ENCODE results near the gene PIP4K2A.
"Not testable (repeated sequence)": the region's sequence is repeated elsewhere in the genome, so short reads cannot be mapped to it uniquely, and the experiment has no call there.

Gene PIP4K2A

DNA sequence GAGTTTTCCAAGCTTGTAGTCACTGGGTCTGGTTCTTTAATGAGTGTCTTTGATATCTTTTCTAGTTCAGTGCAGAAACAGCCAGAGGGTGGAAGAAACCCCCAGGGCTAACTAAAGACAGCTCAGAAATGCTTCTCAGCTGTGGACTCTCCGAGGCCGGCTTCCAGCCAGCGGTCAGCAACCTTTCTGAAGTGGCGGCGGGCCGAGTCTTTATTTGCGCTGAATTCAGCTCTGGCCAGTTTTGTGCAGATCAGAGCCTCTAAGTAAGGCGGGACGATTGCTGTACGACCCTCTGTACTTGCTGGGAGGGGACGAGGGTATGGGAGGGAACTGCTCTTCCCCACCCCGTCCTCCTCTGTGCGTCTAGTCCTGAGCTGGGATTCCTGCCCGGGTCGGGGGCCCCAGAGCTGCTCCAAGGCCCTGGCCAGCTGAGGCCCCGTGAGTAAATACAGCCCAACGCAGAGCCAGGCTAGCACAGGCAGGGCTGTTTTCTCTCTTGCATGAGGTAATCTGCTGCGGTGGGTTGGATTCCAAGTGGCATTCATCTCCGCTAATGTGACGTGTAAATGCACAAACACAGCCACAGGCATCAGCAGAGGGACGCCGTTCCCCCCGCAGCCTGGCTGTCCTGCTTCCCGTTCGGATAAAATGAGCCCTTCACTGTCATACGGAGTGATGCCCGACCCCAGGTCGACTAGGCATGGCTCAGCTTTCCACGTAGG, 159.8 kb downstream of the PIP4K2A start:
- no peak for DNase-seq (ENCODE audit: low read depth)

DNA sequence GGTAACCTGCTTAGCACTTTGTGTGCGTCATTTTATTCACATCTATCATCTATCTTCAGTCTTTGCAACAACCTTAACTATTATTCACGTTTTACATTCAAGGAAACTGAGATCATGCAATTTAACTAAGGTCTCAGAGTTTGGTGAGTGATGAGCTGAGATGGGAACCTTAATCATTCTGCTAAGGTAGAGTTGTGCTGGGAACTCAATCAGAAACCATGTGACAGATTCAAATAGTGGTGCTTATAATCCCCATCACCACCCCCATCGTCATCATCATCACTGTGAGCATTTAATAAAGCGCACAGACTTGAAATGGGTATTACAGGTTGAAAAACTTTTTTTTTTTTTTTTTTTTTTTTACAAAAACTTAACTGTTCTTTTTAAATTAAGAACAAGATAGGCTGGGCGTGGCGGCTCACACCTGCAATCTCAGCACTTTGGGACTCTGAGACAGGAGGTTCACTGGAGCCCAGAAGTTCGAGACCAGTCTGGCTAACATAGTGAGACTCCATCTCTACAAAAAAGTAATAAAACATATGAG, 160.9 kb downstream of the PIP4K2A start:
- no peak for DNase-seq (ENCODE audit: low read depth)

DNA sequence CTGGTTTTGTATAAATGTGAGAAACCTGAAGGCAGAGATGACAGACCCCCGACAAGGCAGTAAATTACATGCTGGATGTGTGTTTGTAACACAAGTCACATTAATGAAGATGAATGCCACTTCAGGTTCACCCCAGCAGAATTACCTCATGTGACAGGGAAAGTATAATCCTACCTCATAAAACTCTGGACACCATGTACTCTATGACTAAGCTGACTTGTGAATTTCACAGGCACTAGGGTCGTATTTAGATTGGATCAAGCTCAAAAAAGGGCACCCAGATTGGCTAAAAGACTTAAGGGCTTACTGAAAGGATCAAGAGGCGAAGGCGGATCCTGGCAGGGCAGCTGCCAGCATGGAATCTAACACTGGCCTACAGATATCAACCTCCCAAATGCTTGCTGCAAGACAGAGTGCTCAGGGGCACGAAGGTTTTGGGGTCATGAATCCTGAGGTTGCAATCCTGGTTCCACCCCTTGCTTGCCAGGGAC, 161.4 kb downstream of the PIP4K2A start:
- no peak for DNase-seq (ENCODE audit: low read depth)

DNA sequence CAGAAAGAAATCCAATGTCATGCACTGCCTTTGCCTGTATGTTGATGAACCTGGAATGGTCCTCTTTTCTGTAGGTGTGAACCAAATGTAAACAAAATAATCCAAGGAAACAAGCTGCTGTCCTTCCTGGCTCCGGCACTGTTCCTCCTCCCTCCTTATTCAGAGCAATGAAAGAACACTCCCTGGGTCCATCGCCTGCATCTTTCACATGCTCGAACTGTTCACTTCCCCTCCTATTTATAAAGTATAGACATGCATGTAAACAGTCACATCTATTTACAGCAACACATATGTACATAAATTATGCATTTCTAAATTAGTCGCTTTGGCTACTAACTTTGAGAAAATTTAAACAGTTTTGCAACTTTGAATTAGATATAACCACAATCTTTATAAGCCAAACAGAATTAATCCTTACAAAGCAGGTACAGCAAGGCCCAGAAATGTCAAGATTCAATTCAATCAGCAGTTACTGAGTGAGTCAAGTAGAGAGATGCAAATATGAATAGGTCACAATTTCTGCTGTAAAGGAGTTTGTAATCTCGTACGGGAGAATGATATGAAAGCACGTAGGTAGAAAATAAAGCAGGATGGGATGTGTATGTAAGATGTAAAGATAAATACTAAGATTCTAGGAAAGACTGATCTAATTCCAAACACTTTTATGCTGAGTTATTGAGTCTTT, 162.6 kb downstream of the PIP4K2A start:
- DNase-seq (ENCODE audit: low read depth): no peak

DNA sequence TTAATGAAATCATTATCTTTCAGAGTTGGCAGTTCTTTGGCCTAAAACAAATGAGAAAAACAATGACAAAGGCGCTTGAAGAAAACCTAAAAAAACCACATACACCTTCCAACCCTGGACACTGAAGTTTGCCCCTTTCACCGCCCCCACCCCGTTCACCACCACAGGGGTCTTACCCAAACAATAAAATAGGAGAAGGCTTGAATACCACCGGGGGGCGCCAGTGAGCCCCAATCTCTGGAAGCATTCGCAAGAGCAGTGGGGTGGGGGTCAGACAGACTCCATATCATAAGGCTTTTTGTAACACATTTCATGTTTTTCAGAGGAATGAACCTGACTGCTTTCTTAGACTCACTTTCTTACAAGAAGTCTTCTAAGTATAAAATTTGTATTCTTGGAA, 163.6 kb downstream of the PIP4K2A start:
- DNase-seq (ENCODE audit: low read depth): peak; percentile 76

DNA sequence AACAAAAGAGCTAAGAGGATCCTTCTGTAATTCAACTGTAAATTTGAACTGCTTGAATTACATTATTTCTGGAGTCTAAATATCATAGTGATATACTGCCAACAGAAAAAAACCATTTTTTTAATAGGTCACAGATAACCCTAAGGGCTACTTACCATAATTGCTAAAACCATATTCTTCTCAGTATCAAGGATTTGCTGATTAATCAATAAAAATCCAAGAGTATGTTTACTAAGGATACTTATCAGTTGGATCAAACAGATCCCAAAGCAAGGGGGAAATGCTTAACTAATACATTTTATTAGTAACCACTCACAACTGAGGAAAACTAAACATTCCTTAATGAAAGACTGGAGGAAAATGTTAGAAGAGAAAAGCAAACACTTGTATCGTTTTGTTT, 166.0 kb downstream of the PIP4K2A start:
- no peak for DNase-seq (ENCODE audit: low read depth)

DNA sequence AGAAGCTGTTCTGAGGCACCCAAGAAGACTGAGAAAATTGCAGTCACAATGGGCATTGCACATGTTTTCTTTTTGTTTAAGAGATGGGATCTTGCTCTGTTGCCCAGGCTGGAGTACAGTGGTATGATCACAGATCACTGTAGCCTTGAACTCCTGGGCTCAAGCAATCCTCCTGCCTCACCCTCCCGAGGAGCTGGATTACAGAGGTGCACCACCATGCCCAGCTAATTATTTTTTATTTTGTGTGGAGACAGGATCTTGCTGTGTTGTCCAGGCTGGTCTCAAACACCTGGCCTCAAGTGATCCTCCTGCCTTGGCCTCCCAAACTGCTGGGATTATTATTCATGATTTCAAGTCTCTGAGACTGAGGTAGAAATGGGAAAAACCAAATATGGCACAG, 168.7 kb downstream of the PIP4K2A start:
- DNase-seq (ENCODE audit: low read depth): no peak

DNA sequence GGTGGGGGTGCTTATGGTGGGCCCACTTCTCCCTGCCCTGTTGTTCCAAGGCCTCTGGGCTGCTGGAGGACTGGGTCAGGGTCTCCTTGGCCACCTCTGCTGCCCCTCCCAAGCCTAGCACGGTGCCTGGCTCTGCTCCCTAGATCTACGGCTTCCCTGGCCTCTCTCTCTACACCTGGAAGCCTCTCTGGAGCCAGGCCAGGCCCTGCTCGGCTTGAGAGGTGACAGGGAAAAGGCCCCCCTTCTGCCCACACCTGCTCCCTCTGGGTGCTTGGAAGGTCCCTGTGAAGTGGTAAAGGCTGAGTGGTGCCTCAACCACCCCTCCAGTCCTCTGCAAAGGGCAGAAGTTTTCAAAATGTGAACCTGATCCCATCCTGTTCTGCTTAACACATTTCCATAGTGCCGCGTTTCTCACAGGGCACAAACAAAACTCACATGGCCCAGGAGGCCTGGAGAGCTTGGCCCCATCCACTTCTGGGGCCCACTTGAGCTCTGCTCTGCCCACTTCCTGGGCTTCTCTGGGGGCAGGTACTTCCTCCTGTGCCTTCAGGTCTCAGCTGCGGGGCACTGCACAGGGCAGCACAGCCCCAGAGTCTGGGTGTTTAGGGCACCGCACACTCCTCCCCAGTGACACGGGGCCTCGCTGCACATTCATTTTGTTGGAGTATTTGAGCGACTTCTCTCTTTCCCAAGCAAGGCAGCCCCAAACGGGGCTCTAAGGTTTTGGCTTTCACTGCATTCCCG, 169.9 kb downstream of the PIP4K2A start:
- no peak for DNase-seq (ENCODE audit: low read depth)

DNA sequence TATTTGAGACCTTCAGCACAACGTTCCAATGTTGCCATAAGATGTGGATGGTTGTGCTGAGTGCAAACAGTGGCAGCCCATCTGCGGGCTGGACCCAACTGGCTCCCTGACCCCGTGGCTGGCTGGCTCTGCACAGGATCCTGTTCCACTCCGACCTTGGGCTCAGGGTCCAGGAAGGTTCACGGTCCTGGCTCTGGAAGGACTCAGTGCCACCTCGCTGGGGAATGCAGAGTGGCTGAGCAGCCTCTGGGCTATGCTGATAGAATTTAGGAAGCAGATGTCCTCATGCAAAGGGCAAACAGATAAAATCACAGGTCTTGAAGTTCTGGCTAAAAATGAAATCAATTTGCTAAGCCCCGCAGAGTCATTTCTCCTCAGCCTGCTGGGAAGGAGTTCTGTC, 171.6 kb downstream of the PIP4K2A start:
- no peak for DNase-seq (ENCODE audit: low read depth)

DNA sequence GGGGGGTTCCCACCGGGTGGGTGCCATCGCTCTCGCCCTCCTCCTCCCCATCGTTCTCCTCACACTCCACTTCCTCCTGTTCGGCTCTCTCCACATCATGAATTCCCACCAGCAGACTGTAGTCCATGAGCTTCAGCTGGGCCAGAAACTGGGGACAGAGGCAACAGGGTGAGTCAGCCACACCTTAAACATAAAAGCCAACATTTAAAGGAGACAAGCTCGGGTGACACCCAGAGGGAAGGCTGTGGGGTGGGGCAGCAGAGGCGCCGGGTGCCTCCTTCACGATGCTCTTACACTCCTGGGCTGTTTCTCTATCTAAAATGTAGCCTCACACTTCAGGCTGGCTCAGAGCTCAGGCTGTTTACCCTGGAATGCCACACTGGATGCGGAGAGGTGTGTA, 172.5 kb downstream of the PIP4K2A start:
- no peak for DNase-seq (ENCODE audit: low read depth)

DNA sequence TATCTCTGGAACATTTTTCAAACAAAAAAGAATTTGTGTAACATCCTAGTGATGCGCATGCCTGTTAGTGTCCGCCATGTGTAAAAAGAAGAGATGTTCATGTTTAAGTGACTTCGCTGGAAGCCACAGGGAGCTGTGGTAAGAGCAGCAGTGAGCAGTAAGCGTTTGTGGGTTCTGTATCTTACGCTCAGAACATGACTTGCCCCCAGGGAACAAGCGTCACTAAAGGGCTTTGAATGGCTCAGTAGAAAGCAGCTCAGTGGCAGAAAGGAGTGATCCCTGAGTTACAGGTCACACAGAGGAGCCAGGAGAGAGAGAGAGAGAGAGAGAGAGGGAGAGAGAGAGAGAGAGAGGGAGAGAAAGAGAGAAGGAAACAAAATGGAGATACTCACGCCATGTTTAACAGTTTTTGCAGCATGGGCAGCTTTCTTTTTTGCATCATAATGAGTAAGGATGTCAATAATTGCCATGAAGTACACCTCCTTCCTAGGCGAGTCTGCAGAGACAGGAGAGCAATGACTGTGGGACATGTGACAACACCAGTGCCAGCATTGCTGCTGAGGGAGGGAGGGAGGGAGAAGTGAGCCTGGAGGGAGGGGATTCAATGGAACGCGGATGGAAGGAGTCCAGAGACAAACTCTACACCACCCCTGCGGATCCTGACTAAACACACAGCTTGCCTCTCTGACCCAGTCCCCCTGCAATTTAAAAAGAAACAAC, 174.6 kb downstream of the PIP4K2A start:
- DNase-seq (ENCODE audit: low read depth): no peak

DNA sequence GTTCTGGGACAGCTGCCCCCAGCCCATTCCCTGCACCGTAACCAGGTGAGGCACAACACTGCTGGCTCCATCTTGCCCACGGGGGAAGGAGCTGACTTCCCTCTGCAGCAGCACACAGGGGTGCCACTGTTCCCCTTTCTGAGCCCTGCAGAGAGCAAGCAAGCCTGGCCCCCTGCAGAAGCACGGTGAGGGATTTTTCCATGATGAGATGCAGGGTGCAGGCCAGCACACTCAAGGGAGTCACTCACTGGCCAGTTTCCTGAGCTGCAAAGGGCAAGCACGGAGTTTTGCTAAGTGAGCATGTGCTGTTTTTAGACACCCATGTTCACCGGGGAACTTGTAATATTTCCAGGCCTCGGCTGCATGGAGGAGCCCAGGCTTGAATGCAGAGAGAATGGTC, 176.6 kb downstream of the PIP4K2A start:
- DNase-seq (ENCODE audit: low read depth): no peak

DNA sequence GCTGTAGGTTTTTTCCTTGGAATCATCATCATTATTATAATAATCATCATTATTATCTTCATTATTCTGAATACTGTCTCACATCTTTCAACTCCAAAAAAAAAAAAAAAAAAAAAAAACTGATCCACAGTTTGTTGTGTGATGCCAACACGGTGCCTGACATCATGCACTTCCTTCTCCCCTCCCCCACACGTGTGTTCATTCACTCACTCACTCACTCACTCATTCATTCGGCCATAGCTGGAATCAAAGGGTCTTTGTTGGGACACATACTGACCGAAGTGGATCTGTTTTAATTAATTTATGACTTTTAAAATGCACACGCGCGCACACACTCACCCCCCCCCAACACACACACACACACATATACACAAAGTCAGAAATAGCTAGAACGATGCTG, 177.8 kb downstream of the PIP4K2A start:
- no peak for DNase-seq (ENCODE audit: low read depth)

DNA sequence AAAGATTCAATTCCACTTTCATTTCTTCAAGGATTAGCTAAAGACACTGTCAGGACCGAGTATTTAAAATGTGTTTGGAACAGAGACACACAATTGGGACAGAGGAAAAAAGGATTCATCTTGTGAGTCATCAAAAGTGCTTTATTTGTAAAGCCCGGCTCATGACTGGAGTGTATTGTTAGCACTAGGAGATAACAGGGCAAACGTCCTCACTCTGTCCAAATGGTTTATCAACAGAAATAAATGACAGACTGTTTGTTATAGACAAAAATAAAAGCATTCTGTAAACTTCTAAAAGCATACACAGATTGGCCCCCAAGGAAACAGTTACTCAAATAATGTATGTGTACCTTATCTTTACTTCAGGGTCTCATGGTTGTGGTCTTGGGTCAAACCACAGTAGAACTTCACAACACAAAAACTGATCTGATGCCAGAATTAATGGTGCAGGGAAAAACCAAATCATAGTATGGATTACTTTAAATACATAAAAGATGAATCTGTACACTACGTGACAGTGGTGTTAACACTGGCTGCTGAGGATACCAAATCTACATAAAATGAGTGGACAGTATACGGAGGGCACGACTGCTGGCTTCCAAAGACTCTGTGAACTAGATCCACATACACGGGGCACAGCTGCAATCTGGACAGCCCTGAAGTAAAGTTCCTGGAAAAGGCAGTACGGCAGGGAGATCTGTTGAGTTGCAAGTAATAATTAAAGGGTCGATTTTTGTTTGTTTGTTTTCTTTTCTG, 179.4 kb downstream of the PIP4K2A start:
- no peak for DNase-seq (ENCODE audit: low read depth)

DNA sequence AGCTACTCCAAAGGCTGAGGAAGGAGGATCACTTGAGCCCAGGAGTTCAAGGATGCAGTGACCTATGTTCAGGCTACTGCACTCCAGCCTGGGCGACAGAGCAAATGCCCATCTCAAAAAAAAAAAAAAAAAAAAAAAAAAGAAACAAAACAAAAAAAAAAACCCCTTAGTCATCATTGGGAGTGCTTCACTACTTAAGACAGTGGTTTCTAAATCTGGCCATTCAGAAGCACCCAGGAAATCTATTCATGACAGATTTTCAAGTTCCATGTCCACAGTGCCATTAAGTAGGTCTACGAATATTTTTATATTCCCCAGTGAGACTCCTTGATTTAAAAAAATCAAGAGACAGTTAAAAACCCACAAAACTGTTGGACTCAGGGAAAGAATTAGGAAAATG, 182.9 kb downstream of the PIP4K2A start:
- DNase-seq (ENCODE audit: low read depth): no peak

DNA sequence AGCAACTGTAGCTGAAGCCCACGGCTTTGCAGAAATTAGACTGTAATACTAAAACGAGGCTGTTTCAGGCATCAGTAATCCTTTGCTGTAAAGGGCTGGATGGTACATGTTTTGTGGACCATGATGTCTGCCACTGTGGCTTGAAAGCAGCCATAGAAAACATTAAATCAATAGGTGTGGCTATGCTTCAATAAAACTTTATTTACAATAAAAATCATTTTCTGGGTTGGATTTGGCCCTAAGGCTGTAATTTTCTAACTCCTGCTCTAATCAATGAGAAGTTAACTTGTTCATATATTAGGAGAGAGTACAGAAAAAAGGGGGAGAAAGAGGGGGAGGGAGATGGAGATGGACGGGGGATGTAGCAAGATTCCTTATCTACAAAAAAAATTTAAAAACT, 183.4 kb downstream of the PIP4K2A start:
- no peak for DNase-seq (ENCODE audit: low read depth)

DNA sequence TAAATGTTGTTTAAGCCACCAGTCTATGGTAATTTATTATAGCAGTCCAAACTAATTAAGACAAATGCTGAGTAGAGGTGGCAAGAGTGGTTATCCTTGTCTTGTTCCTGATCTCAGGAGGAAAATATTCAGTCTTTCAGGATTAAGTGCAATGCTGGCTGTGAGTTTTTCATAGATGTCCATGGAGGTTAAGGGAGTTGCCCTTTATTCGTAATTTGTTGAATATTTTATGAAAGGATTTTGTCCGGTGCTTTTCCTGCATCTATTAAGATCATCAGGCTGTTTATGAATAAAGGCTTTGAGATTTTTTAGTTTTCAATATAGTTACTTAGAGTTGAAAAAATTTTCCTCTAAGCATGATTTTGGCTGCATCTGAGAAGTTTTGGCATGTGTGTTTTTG, 186.9 kb downstream of the PIP4K2A start:
- no peak for DNase-seq (ENCODE audit: low read depth)

DNA sequence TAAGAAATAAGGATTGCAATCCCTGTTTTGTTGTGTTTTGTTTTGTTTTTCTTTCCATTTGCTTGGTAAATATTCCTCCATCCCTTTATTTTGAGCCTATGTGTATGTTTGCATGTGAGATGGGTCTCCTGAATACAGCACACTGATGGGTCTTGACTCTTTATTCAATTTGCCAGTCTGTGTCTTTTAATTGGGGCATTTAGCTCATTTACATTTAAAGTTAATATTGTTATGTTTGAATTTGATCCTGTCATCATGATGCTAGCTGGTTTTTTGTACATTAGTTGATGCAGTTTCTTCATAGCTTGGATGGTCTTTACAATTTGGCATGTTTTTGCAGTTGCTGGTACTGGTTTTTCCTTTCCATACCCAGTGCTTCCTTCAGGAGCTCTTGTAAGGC, 190.0 kb downstream of the PIP4K2A start:
- DNase-seq (ENCODE audit: low read depth): not testable (repeated sequence)

DNA sequence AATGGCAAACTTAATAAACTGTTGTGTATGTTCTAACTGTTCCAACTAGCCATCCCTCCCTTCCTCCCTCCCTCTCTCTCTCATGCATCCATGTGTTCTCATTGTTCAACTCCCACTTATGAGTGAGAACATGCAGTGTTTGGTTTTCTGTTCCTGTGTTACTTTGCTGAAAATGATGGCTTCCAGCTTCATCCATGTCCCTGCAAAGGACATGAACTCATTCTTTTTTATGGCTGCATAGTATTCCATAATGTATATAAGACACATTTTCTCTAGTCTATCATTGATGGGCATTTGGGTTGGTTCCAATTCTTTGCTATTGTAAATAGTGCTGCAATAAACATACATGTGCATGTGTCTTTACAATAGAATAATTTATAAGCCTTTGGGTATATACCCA, 193.7 kb downstream of the PIP4K2A start:
- not testable (repeated sequence) for DNase-seq (ENCODE audit: low read depth)

DNA sequence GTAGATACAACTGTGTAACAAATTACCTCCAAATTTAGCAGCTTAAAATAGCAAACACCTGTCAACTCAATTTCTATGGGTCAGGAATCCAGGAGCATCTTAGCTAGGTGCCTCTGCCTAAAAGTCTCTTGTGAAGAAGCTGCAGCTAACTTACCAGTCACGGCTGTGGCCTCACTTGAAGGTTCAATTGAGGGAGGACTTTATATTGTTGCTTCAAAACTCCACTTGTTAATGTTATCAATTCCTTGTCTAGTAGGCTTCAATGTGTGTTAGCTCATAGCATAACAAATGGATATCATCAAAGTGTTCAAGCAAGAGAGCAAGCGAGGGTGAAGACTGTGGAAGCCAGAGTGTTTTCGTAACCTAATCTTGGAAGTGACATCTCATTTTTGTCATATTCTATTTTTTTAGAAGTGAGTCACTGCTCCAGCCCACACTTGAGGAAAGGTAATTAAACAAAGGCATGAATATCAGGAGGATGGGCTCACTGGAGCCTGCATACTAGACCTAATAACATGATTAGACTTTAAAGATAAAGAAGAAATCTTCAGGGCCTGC, 196.1 kb downstream of the PIP4K2A start:
- DNase-seq (ENCODE audit: low read depth): no peak

DNA sequence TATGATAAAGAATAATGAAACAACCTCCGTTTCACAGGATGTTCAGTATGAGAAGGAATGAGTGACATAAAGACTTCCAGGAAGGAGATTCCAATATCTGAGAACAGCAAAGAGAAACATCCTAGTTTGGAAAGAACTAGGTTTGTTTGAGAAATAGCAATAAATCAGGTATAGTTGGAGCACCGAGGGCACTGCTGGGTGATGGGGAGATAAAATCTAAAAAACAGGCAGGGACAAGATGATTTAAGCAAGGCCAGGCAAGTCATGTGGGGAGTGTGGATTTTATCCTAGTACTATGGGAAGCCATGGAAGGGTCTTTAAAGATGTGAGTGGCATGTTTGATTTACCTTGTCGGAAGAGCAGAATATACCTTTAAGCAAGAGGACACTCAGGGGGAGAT, 199.4 kb downstream of the PIP4K2A start:
- DNase-seq (ENCODE audit: low read depth): no peak

Measured in activated T-cell treated with anti-CD3 and anti-CD28 coated beads for 1 hour (primary cell).